ENCODE results near the gene ADGRD1. TPM values are rescaled to one million over a fixed set of nuclear protein-coding genes. Genes with fewer than 3 reads are reported as not detected.

The ADGRD1 gene
- total RNA-seq, 4 donors from 2014 or later: 8.3 to 18.1 (median 12.5) TPM

- peaks cover 6% of the 10 kb centered on the region for H3K27me3 ChIP-seq
- WGBS, 2 donors (ENCODE audit: low coverage in 1 of 2): 44 to 73% methylated on average over 4 to 14 of the region's 14 CpGs
- peaks cover 0 to 8% (median 3%) of the 10 kb centered on the region in 4 donors for H3K4me1 ChIP-seq
- H3K9me3 ChIP-seq: no peaks in the 10 kb centered on the region
- DNase-seq: no peak
- in situ Hi-C loops (cut with MboI; ENCODE audit: low pct_ligation_motif_present in 1 of 4, low pct_unique_long_range_greater_than_20kb in 1 of 4, low sequenced_read_pairs in 3 of 4): no loop called here
- no peak overlapping the region for H3K4me3 ChIP-seq
- intact Hi-C loops (cut with DNase I; ENCODE audit: low total_unique reads): no loop called here
- H3K27ac ChIP-seq: peak overlapping the region; percentile 49 to 76 (median 60)
- no peak for TF ChIP-seq POLR2A (IDR thresholded peaks at IDR 0.05)
- TF ChIP-seq POLR2AphosphoS5 (IDR thresholded peaks at IDR 0.05): no peak
- TF ChIP-seq, protein P1, sequence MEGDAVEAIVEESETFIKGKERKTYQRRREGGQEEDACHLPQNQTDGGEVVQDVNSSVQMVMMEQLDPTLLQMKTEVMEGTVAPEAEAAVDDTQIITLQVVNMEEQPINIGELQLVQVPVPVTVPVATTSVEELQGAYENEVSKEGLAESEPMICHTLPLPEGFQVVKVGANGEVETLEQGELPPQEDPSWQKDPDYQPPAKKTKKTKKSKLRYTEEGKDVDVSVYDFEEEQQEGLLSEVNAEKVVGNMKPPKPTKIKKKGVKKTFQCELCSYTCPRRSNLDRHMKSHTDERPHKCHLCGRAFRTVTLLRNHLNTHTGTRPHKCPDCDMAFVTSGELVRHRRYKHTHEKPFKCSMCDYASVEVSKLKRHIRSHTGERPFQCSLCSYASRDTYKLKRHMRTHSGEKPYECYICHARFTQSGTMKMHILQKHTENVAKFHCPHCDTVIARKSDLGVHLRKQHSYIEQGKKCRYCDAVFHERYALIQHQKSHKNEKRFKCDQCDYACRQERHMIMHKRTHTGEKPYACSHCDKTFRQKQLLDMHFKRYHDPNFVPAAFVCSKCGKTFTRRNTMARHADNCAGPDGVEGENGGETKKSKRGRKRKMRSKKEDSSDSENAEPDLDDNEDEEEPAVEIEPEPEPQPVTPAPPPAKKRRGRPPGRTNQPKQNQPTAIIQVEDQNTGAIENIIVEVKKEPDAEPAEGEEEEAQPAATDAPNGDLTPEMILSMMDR (IDR thresholded peaks at IDR 0.05): no peak
- H3K36me3 ChIP-seq: no peaks in the 10 kb centered on the region
Measured at GRCh38 chr12:130952171-130952954, 1.3 kb upstream of the ADGRD1 start.

DNA sequence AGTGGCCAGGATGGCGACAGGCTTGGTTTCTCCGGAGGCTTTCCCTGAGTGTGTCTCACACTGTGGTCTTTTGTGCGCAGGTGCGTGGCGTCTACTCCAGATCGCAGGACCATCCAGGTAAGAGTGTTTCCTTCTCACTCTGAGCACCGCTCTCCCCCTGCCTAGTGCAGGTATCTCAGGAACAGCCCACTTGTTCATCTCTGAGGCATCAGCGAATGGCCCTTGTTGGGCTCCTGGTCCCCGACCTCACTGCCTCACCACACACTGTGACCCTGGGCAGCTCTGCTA, 781 bp downstream of the ADGRD1 start:
- in situ Hi-C loops (cut with MboI; ENCODE audit: low pct_ligation_motif_present in 1 of 4, low pct_unique_long_range_greater_than_20kb in 1 of 4, low sequenced_read_pairs in 3 of 4): no loop called here
- WGBS, 2 donors (ENCODE audit: low coverage in 1 of 2): 68 to 90% methylated on average over 2 to 9 of the region's 9 CpGs

GRCh38 chr12:130955238-130955816, 1.6 kb downstream of the ADGRD1 start:
- TF ChIP-seq POLR2AphosphoS5 (IDR thresholded peaks at IDR 0.05): no peak
- TF ChIP-seq POLR2A (IDR thresholded peaks at IDR 0.05): peak; percentile 13
- Histone ChIP-seq H3K36me3 (no peaks in the 10 kb centered on the region), H3K4me1 (peaks cover 0 to 8% (median 3%) of the 10 kb centered on the region in 4 donors), H3K27me3 (peaks cover 6% of the 10 kb centered on the region), H3K27ac (no peak overlapping the region), H3K4me3 (peak overlapping the region; percentile 0 to 48 (median 10)), H3K9me3 (no peaks in the 10 kb centered on the region)
- 61% methylated on average over 10 of the region's 11 CpGs; no CpG with 5 or more reads in 1 of the 2 donors for WGBS, 2 donors (ENCODE audit: low coverage in 1 of 2)
- intact Hi-C loops (cut with DNase I; ENCODE audit: low total_unique reads): no loop called here
- no peak for DNase-seq
- in situ Hi-C loops (cut with MboI; ENCODE audit: low pct_ligation_motif_present in 1 of 4, low pct_unique_long_range_greater_than_20kb in 1 of 4, low sequenced_read_pairs in 3 of 4): no loop called here

More for the DNA sequence above, 781 bp downstream of the ADGRD1 start:
- peaks cover 6% of the 10 kb centered on the region for H3K27me3 ChIP-seq
- intact Hi-C loops (cut with DNase I; ENCODE audit: low total_unique reads): no loop called here
- H3K9me3 ChIP-seq: no peaks in the 10 kb centered on the region
- H3K36me3 ChIP-seq: no peaks in the 10 kb centered on the region
- peak overlapping the region; percentile 16 to 48 (median 28) for H3K4me3 ChIP-seq
- TF ChIP-seq, protein P1 (IDR thresholded peaks at IDR 0.05): no peak
- no peak for TF ChIP-seq POLR2A (IDR thresholded peaks at IDR 0.05)
- no peak for TF ChIP-seq EP300 (IDR thresholded peaks at IDR 0.05; ENCODE audit: low read depth)
- no peak for TF ChIP-seq POLR2AphosphoS5 (IDR thresholded peaks at IDR 0.05)
- H3K27ac ChIP-seq: peak overlapping the region; percentile 49 to 76 (median 60)
- peaks cover 0 to 8% (median 3%) of the 10 kb centered on the region in 4 donors for H3K4me1 ChIP-seq
- DNase-seq: no peak

DNA sequence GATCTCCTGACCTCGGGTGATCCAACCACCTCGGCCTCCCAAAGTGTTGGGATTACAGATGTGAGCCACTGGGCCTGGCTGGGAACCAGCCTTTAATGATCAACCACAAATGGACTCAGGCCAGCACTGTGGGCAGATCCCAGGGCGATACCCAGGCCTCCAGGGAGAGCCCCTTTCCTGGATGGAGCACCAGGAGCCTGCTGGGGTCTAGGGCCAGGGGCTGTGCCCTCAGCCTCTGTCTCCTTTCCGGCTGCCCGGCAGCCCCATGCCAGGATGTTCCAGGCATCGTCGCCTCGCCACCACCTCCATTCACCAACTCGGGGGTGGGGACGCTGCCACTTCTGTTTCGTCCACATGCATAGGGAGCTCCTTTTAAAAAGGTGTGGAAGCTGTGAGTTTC, 2.3 kb downstream of the ADGRD1 start:
- no peaks in the 10 kb centered on the region for H3K36me3 ChIP-seq
- peak overlapping the region in 1 of 4 donors; percentile 29 for H3K27ac ChIP-seq
- TF ChIP-seq, protein P1 (IDR thresholded peaks at IDR 0.05): no peak
- TF ChIP-seq EP300 (IDR thresholded peaks at IDR 0.05; ENCODE audit: low read depth): no peak
- no peak for TF ChIP-seq POLR2AphosphoS5 (IDR thresholded peaks at IDR 0.05)
- TF ChIP-seq POLR2A (IDR thresholded peaks at IDR 0.05): no peak
- peaks cover 0 to 8% (median 3%) of the 10 kb centered on the region in 4 donors for H3K4me1 ChIP-seq
- DNase-seq: no peak
- WGBS, 2 donors (ENCODE audit: low coverage in 1 of 2): 92% methylated on average over 11 of the region's 11 CpGs; no CpG with 5 or more reads in 1 of the 2 donors
- intact Hi-C loops (cut with DNase I; ENCODE audit: low total_unique reads): no loop called here
- peaks cover 6% of the 10 kb centered on the region for H3K27me3 ChIP-seq
- H3K4me3 ChIP-seq: peak overlapping the region in 1 of 4 donors; percentile 48
- in situ Hi-C loops (cut with MboI; ENCODE audit: low pct_ligation_motif_present in 1 of 4, low pct_unique_long_range_greater_than_20kb in 1 of 4, low sequenced_read_pairs in 3 of 4): no loop called here
- H3K9me3 ChIP-seq: no peaks in the 10 kb centered on the region
